ENCODE measurements around the gene MYPOP.
A peak's percentile ranks its signal among the peaks of the same experiment; 100 is the strongest.

Gene MYPOP

DNA sequence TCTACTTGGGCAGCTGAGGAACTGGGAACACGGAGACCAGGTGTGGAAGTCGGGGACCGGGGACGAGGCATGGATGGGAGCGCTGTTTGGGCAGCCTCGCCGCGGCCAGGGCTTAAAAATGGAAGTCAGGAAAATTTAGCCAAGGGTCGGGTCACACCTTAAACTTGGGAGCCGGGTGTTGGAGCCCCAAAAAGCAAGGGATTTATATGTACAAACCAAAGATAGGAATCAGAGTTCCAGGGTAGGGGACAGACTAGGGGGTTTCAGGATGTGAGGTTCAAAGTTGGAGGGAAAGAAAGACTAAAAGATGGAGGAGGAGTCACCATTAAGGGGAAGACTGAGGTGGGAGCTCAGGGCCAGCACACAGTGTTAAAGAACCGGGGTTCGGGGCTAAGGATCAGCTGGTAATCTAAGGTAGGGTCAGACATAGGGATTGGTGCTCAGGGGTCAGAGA lies 37.8 kb downstream of the MYPOP start:
- H3K9me3 ChIP-seq (ENCODE audit: control insufficient read depth, low read length), result no peaks in the 10 kb centered on the region
- H3K79me1 ChIP-seq (replicated peaks; ENCODE audit: low read length, poor library complexity, severe bottlenecking), result no peaks in the 10 kb centered on the region
- no peak overlapping the region for H4K8ac ChIP-seq (ENCODE audit: low read length)
- no peak overlapping the region for H2BK15ac ChIP-seq (ENCODE audit: low read depth, poor library complexity, severe bottlenecking)
- H3K14ac ChIP-seq (ENCODE audit: low read length in 2 of 2), result no peak overlapping the region
- H2AK5ac ChIP-seq (ENCODE audit: low read length, severe bottlenecking), result no peak overlapping the region
- no peak overlapping the region for H3K23ac ChIP-seq (ENCODE audit: low read length in 2 of 2)
- no peak for DNase-seq
- peak overlapping the region in 1 of 2 experiments; percentile 30 for H3K4me3 ChIP-seq (ENCODE audit: insufficient read depth in 1 of 2, low read depth in 1 of 2, low read length in 2 of 2)
- H3K4me1 ChIP-seq (ENCODE audit: control insufficient read depth, insufficient read depth, low read depth, low read length), result peaks cover 9% of the 10 kb centered on the region
- H2BK120ac ChIP-seq (ENCODE audit: low read depth, low read length), result no peak overlapping the region
- no peak overlapping the region for H3K9ac ChIP-seq (ENCODE audit: low read length)
- peaks cover 33 to 46% of the 10 kb centered on the region in 2 experiments for H3K27me3 ChIP-seq (ENCODE audit: control insufficient read depth in 1 of 2, insufficient read depth in 1 of 2, low read length in 2 of 2)
- H2AFZ ChIP-seq (ENCODE audit: low read depth, low read length), result no peak overlapping the region
- H3K18ac ChIP-seq (ENCODE audit: low read depth in 1 of 2, low read length in 2 of 2), result no peak overlapping the region
- 11% methylated on average over 12 of the region's 12 CpGs for WGBS
- no peak overlapping the region for H2BK5ac ChIP-seq (ENCODE audit: low read depth, low read length, poor library complexity, severe bottlenecking)
- H4K91ac ChIP-seq (ENCODE audit: low read length), result no peak overlapping the region
- H3K4ac ChIP-seq (ENCODE audit: low read depth in 1 of 2, low read length in 2 of 2), result no peak overlapping the region
- H2BK12ac ChIP-seq (ENCODE audit: low read length in 2 of 2), result no peak overlapping the region
- peaks cover 3% of the 10 kb centered on the region in 2 experiments for H3K36me3 ChIP-seq (ENCODE audit: control insufficient read depth in 1 of 2, insufficient read depth in 2 of 2, low read depth in 1 of 2, low read length in 2 of 2)
- no peak overlapping the region for H3K27ac ChIP-seq (ENCODE audit: low read length, poor library complexity, severe bottlenecking)
- H3K4me2 ChIP-seq (ENCODE audit: low read length, poor library complexity, severe bottlenecking), result peak overlapping the region; percentile 57

DNA sequence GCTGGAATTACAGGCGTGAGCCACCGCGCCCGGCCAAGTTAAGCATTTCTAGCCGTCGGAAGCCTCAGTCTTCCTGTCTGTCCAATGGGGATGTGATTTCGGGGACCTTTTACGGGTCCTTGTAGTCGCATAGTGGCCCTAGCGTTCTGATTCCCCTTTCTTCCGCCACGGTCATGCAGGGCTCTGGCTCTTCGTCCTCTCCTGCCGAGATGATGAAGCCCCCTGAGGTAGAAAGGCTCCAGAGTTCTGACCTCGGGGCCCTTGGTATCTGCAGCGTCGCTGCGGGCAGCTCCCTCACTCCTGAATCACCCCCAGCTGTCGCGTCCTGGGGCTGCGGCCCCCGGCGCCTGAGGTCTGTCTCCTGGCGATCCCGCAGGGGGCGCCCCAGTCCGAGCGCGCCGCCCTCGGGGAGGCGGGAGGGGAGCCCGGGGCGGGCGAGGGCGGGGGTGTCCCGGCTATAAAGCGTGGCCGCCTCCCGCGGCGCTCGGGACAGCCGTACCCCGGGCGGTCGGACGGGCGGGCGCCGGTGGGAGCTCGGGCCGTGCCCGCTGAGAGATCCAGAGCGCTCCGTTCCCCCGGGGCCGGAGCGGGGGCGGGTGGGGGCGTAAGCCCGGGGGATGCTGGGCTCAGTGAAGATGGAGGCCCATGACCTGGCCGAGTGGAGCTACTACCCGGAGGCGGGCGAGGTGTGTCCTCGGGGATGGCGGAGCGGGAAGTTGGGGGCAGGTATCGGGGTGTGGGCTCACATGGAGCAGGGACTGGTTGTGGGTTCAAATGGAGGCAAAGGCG lies 38.4 kb downstream of the MYPOP start, which contains the start of gene FOXA3:
Gene FOXA3 (plus strand): TSS at position 487 of the 789 bp plus-strand sequence. CDS start 131 bp downstream, at position 618.
- peak within 1 kb of the TSS; percentile 37 for H2AK5ac ChIP-seq (ENCODE audit: low read length, severe bottlenecking)
- H2AFZ ChIP-seq (ENCODE audit: low read depth, low read length), result no peak within 1 kb of the TSS
- H3K4me2 ChIP-seq (ENCODE audit: low read length, poor library complexity, severe bottlenecking), result peak within 1 kb of the TSS; percentile 57
- H3K23ac ChIP-seq (ENCODE audit: low read length in 2 of 2), result peak within 1 kb of the TSS in 1 of 2 experiments; percentile 81
- no peak within 1 kb of the TSS for H2BK120ac ChIP-seq (ENCODE audit: low read depth, low read length)
- peaks cover 9% of the 10 kb centered on the region in 2 experiments for H3K36me3 ChIP-seq (ENCODE audit: control insufficient read depth in 1 of 2, insufficient read depth in 2 of 2, low read depth in 1 of 2, low read length in 2 of 2)
- no peak within 1 kb of the TSS for H3K27ac ChIP-seq (ENCODE audit: low read length, poor library complexity, severe bottlenecking)
- peak within 1 kb of the TSS; percentile 18 for H2BK15ac ChIP-seq (ENCODE audit: low read depth, poor library complexity, severe bottlenecking)
- peaks cover under 1% of the 10 kb centered on the region for H3K79me1 ChIP-seq (replicated peaks; ENCODE audit: low read length, poor library complexity, severe bottlenecking)
- peak within 1 kb of the TSS; percentile 28 for H4K8ac ChIP-seq (ENCODE audit: low read length)
- H3K4me1 ChIP-seq (ENCODE audit: control insufficient read depth, insufficient read depth, low read depth, low read length), result peaks cover 9% of the 10 kb centered on the region
- no peak within 1 kb of the TSS for H3K14ac ChIP-seq (ENCODE audit: low read length in 2 of 2)
- DNase-seq, result peak; percentile 62
- H3K9ac ChIP-seq (ENCODE audit: low read length), result peak within 1 kb of the TSS; percentile 65
- peak within 1 kb of the TSS; percentile 30 to 91 for H3K4me3 ChIP-seq (ENCODE audit: insufficient read depth in 1 of 2, low read depth in 1 of 2, low read length in 2 of 2)
- WGBS, result 4% methylated on average over 65 of the region's 71 CpGs
- H3K27me3 ChIP-seq (ENCODE audit: control insufficient read depth in 1 of 2, insufficient read depth in 1 of 2, low read length in 2 of 2), result peaks cover 33 to 46% of the 10 kb centered on the region in 2 experiments
- peak within 1 kb of the TSS in 1 of 2 experiments; percentile 53 for H3K18ac ChIP-seq (ENCODE audit: low read depth in 1 of 2, low read length in 2 of 2)
- no peak within 1 kb of the TSS for H4K91ac ChIP-seq (ENCODE audit: low read length)
- H3K4ac ChIP-seq (ENCODE audit: low read depth in 1 of 2, low read length in 2 of 2), result no peak within 1 kb of the TSS
- H2BK12ac ChIP-seq (ENCODE audit: low read length in 2 of 2), result peak within 1 kb of the TSS in 1 of 2 experiments; percentile 52
- no peaks in the 10 kb centered on the region for H3K9me3 ChIP-seq (ENCODE audit: control insufficient read depth, low read length)
- no peak within 1 kb of the TSS for H2BK5ac ChIP-seq (ENCODE audit: low read depth, low read length, poor library complexity, severe bottlenecking)

DNA sequence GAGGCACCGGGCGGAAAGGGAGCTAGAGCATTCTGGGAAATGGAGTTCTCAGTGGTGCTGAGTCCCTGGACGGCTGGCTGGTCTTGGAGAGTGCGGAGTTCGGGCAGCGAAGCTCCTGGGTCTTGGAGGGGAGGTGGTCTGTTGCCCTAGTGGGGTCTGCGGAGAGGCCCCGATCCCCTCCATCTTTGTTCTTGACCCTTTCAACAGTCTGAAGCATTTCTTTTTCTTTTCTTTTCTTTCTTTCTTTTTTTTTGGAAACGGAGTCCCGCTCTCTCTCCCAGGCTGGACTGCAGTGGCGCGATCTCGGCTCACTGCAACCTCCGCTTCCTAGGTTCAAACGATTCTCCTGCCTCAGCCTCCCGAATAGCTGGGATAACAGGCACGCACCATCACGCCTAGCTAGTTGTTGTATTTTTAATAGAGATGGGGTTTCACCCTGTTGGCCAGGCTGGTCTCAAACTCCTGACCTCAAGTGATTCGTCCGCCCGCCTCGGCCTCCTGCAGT lies 39.0 kb downstream of the MYPOP start:
- Histone ChIP-seq H4K91ac (ENCODE audit: low read length) (no peak overlapping the region), H3K27me3 (ENCODE audit: control insufficient read depth in 1 of 2, insufficient read depth in 1 of 2, low read length in 2 of 2) (peaks cover 33 to 43% of the 10 kb centered on the region in 2 experiments), H2AFZ (ENCODE audit: low read depth, low read length) (no peak overlapping the region), H2BK5ac (ENCODE audit: low read depth, low read length, poor library complexity, severe bottlenecking) (no peak overlapping the region), H3K4ac (ENCODE audit: low read depth in 1 of 2, low read length in 2 of 2) (no peak overlapping the region), H2AK5ac (ENCODE audit: low read length, severe bottlenecking) (no peak overlapping the region), H3K4me1 (ENCODE audit: control insufficient read depth, insufficient read depth, low read depth, low read length) (peaks cover 9% of the 10 kb centered on the region), H3K9ac (ENCODE audit: low read length) (peak overlapping the region; percentile 65), H3K27ac (ENCODE audit: low read length, poor library complexity, severe bottlenecking) (no peak overlapping the region), H3K9me3 (ENCODE audit: control insufficient read depth, low read length) (no peaks in the 10 kb centered on the region), H3K4me2 (ENCODE audit: low read length, poor library complexity, severe bottlenecking) (peak overlapping the region; percentile 57), H3K23ac (ENCODE audit: low read length in 2 of 2) (peak overlapping the region in 1 of 2 experiments; percentile 81), H3K18ac (ENCODE audit: low read depth in 1 of 2, low read length in 2 of 2) (peak overlapping the region in 1 of 2 experiments; percentile 53), H2BK12ac (ENCODE audit: low read length in 2 of 2) (peak overlapping the region in 1 of 2 experiments; percentile 52), H2BK120ac (ENCODE audit: low read depth, low read length) (no peak overlapping the region), H3K36me3 (ENCODE audit: control insufficient read depth in 1 of 2, insufficient read depth in 2 of 2, low read depth in 1 of 2, low read length in 2 of 2) (peaks cover 14 to 15% of the 10 kb centered on the region in 2 experiments), H4K8ac (ENCODE audit: low read length) (peak overlapping the region; percentile 28), H3K4me3 (ENCODE audit: insufficient read depth in 1 of 2, low read depth in 1 of 2, low read length in 2 of 2) (peak overlapping the region in 1 of 2 experiments; percentile 91), H3K14ac (ENCODE audit: low read length in 2 of 2) (no peak overlapping the region), H3K79me1 (replicated peaks; ENCODE audit: low read length, poor library complexity, severe bottlenecking) (peaks cover 3% of the 10 kb centered on the region), H2BK15ac (ENCODE audit: low read depth, poor library complexity, severe bottlenecking) (no peak overlapping the region)
- DNase-seq, result no peak
- WGBS, result 9% methylated on average over 17 of the region's 22 CpGs

Data from mesenchymal stem cell (in vitro differentiated cells and primary cell).